HG02885 (cell line): ENCODE results near the gene GPR160.

Source experiments
- ATAC-seq: cut with Tn5 transposase; IDR thresholded peaks from one replicate; pipeline ENCODE4 v1.9.1; 2021; ENCODE audit warnings: mild to moderate bottlenecking; ENCODE audit not compliant: unreplicated experiment, poor library complexity

GPR160 gene

DNA sequence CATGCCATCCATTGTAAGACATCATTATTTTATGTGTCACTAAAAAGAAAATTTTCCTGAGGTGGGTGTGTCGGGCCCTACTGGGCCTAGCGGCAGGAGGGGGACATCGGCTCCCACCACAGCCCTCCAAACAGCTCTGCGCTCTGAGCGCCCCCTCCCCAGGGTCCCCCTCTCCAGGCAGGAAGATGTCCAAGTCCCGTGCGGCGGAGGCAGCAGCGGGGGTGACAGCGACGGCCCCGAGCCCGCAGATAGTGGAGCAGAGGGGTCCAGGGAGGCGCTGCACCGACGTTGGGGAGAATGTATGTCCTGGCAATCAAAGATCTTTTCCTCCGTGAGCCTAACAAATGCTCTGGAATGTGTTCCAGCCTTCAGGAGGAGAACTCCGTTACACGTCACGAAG, 24.3 kb downstream of the GPR160 start:
- ATAC-seq: no peak

DNA sequence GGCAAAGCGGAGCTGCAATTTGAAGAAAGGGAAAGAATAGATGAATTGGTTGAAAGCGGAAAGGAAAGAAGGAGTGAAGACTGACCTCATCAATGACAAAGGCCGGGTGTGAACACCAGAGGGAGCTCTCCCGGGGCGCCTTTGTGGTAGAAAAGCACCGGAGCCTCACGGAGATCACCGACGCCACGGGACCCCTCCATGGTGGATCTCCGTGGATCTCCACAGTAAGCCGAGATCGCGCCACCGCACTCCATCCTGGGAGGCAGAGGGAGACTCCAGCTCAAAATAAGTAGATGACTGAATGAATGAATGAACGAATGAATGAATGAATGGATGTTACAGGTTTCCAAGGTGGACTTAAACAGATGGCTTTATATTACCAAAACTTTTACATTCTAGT, 25.0 kb downstream of the GPR160 start:
- no peak for ATAC-seq

DNA sequence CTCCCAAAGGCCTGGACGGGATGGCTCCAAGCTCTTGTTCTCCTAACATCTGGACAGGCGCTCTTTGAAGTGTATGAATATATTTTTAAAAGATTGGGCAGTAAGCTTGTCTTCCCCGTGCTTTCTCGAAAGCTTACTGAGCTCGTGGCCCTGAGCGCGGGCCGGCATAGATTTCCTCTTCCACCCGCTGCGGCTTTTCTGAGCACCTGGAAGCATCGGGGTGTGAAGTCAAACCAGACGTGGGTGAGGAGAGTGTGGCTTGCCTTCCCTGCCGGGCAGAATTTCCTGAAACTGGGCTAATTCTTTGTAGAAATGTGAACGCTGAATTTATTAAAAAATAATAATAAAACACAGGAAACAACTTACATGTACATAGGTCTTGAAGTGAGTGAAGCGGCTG, 25.9 kb downstream of the GPR160 start:
- no peak for ATAC-seq

DNA sequence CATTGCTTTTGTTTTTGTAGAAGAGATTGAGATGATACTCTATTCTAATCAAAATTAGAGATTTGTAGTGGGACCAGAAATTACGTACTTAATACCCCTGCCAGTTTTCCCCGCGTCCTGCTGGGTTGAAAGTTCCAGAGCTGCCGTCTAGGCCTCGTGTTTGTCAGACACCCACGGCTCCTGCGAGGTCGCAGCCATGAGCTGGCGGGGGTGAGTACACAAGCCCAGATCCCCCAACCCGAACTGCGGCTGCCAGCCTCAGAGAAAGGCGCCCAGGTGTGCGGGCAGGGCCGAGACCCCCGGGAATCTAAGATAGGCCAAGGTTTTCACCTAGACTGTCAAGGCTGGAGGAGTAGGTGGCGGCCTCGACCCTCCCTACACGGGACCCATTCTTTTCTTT, 26.3 kb downstream of the GPR160 start:
- no peak for ATAC-seq

DNA sequence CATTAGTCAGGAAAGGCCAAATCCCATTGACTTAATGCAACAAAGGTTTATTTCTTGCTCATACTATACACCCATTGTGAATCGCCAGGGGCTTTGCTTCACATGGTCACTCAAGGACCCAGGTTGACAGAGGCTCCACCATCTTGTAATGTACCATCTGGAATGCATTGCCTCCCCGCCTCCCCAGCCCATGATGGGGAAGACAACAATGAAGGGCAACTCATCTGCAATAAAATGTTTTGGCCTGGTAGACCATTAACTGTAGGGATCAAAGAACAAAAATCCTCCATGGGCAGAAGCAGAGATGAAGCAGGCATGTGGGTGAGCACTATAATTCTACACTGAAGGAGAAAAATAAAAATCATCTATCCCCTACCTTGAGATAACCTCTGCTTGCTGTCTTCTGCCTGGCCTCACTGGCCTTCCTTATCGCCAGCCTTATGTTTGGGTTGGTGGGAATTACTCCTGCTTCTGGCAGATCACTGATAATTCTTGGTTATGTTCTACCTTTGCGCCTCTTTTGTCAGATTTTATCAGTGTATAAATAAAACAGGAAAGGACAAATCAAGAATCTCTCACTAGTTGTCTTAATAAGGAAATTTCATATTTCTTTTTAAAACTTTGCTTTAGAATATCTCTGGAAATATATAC, 37.8 kb downstream of the GPR160 start:
- ATAC-seq: no peak

DNA sequence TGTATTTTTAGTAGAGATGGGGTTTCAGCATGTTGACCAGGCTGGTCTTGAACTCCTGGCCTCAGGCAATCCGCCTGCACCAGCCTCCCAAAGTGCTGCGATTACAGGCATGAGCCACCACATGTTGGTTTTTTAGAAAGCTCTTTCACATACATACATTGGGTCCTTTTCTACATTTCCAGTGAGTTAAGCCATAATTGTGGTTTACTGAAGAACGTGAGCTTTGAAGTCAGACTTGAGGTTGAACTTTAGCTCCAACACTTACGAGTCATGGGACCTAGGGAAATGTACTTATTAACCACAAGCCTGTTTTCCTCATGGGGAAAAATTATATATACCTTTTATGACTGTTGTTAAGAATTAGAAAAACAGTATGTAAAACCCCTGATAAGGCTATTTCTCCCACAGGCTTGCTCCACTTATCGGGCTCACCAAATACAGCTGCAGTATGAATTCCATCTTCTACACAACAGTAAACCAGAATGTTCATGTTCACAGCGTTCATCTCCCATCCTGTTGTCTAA, 39.0 kb downstream of the GPR160 start:
- ATAC-seq: no peak

DNA sequence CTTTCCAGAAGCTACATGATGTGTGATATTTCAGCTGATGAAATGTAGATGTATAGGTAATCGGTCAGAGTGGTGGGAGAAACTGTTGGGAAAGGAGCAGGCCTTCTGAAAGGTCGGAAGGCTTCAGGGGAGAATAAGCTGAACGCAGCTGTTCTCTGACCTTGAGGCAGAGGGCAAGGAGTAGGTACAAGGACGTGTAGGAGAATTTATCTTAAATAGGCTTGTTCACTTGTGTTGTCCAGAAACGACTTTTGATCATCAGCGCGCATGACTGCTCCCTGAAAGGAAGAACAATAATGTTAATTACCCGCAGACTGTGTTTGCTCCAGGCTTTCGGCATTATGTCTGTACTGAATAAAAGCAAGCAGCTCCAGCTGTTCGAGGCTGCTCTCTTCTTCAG, 39.6 kb downstream of the GPR160 start:
- no peak for ATAC-seq

DNA sequence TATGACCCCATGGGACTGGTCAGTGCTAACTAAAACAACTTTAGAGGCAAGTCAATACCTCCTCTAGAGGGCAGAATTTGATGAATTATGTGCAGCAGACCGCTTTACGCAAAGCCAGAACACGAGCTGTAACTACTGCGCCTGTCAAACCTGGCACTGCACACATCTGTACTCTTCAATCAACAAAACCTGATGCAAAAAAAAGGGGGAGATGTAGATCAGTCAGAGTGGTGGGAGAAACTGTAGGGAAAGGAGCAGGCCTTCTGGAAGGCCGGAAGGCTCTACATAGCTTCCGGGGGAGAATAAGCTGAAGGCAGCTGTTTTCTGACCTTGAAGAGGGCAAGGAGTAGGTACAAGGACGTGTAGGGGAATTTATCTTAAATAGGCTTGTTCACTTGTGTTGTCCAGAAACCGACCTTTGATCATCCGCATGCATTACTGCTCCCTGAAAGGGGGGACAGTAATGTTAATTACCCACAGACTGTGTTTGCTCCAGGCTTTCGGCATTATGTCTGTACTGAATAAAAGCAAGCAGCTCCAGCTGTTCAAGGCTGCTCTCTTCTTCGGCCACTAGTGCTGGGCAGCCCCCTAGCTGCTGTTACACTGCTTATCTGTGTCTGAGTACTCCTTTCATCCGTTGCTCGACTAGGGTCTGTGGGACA, 41.0 kb downstream of the GPR160 start:
- no peak for ATAC-seq

DNA sequence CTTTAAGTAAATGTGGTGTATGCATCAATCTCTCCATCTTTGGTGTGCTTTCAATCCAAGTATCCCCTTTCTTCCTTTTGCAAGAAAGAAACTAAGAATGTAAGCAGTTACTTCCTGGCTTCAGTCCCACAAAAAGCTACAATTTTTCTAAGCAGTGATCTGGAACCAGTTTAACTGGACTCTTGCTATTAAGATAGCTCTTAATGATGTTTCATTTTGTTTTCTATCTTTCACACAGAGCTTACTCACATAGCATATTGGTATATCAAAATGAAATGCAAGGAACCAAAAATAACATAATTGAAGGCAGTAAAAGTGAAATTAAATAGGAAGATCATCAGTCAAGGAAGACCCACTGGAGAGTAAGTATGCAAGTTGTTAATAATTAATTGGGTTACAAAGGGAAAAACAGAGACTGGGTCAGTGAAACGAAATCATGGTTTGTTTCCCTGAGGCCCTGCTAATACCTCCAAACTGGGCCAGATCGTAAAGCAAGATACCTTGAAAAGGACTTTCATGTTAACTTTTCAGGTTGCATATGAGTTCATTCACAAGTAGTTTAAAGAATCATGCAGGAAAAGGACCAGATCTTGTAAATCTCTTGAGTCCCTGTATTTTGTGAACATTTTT, 41.9 kb downstream of the GPR160 start:
- ATAC-seq: no peak

DNA sequence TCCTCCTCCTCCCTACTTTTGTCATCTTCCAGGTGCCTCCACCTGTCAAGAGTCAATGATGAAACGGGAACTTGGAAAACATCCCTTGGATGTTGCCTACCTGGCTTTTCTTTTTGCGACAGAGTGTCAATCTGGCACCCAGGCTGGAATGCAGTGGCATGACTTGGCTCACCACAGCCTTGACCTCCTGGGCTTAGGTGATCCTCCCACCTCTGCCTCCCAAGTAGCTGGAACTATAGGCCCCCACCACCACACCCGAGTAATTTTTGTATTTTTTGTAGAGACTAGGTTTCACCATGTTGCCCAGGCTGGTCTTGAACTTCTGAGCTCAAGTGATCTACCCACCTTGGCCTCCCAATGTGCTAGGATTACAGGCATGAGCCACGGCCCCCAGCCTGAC, 42.8 kb downstream of the GPR160 start:
- ATAC-seq: no peak

DNA sequence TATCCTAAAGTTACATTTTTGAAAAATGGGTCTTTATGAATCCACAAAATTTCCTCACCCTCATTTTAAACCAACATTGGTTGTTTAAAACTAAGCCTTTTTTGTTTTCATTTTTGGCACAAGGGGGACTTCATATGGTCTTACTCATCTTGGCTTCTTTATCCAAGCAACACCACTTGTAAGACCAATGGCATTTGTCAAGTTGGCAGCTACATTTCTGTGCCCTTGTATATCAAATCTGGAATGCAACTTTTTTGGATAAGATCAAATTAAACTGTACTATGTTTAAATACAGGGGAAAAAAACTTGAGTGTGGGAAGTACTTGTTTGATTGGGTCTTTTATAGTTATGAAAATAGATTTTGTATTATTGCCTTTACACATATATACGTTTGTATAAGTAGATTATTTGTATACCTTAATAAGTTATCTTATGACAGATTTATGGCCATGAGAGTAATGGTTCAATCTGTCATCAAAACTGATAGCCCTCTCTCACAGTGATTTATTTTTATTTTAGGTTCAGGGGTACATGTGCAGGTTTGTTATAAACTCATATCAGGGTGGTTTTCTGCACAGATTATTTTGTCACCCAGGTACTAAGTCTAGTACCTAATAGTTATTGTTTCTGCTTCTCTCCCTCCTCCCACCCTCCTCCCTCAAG, 43.4 kb downstream of the GPR160 start:
- no peak for ATAC-seq

DNA sequence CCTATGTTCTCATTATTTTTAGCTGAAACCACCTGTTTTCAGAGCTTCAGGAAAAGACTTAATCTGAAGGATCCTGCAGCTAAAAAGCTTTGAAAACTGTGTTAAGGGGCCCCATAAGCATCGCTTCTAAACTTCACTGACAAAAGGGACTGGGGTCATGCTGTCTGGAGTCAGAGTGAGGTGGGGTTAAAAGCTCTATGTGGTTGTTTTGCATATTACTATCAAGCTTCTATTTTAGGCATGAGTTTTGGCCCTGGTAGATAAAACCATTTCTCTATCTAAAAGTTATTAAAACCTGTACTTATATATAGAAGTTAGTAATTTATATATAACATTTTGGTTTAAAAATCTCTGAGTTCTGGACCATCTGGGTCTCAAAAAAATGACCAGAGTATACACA, 45.5 kb downstream of the GPR160 start:
- ATAC-seq: no peak

DNA sequence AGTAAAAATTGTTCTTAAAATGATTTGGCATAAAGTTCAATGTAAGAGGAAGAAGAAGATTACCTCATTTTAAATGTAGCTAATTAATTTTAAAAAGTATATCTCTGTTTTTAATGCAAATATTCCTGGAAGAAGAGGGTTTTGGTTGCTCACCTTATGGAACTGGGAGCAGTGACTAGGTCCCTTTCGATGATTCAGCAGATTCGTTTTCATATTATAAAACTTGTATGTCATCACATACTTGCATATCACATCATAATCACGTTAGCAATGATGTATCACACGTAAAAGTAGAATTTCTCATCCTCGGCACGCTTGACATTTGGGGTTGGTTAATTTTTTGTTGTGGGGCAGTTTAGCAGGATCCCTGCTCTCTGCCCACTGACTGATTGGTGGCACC, 47.6 kb downstream of the GPR160 start:
- ATAC-seq: no peak

DNA sequence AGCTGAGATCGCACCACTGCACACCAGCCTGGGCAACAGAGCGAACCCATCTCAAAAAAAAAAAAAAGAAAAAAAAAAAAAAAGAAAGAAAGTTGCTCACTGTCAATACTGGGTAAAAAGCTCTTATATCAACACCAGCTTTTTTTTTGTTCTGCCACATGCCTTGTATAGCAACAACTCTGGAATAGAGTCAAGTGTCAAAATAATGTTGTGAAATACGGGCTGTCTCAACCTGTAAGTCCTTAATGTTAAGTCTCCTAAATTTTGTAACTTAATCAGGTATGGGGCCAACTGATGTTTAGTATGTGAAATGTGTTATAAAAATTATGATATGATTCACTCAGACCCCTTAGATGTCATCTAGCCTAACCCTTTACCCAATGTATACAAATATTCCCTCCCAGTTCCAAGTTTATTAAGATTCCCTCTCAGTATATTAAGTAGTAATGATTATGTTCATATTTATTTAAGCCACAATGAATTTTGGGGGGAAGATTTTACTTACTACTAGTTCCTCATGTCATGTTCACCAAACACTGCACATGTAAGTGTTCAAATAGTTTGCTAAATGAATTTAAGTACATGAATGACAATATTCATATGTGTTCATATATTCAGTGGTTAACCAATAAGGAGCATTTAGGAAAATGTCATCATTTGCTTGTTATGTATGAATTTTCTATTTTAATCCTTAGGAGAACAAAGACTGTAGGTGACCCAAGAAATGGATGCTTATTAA, 52.2 kb downstream of the GPR160 start:
- no peak for ATAC-seq

DNA sequence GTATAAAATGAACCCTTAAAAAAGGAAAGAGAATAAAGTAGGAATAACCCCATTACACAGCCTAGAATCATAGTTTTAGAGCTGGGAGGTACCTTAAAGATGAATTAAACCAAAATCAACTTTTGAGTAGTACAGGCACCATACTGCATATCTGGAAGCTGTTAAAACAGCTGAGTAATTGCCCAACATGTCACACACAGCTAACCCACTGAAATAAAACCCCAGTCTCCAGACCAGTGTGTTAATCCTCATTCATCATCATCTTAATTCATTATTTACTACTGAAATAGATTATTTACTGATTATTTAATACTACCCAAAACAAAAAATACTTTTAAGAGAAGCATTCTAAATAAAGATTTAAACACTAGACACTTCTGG, 52.8 kb downstream of the GPR160 start:
- no peak for ATAC-seq

DNA sequence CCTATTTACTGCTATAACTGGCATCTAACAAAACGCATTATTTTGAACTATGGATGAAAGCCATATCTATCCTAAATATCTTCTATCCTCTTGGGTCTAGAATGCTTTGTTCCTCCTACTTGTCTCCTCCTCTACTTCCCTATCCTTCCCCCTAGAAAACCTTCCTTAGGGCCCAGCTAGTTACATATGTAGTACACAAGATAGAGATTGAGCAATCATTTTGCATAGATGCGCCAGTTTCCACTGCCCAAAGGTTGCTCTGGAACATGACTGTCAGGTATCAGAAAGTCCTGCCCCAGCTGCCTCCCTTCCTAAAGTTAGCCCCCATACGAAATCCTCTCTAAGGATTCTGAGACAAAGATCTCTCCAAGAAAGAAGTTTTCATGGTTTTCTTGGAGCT, 55.1 kb downstream of the GPR160 start:
- ATAC-seq: no peak

DNA sequence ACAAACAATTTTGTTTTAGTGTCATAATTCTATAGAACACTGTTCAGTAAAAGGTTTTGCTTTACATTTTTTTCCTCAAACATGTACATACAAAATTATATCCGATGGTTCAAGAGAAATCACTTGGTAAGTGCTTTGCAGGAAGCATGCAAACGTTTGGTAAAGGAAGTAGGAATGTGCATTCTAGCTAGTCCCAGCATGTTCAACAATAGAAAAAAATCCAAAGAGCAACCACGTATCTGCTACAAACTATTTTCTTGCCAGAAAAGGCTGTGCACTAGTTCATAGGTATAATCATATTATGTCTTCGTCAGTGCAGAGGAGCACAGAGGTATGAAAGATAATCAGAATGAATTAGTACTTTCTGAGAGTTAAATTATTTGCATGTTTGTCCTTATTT, 58.0 kb downstream of the GPR160 start:
- ATAC-seq: no peak

DNA sequence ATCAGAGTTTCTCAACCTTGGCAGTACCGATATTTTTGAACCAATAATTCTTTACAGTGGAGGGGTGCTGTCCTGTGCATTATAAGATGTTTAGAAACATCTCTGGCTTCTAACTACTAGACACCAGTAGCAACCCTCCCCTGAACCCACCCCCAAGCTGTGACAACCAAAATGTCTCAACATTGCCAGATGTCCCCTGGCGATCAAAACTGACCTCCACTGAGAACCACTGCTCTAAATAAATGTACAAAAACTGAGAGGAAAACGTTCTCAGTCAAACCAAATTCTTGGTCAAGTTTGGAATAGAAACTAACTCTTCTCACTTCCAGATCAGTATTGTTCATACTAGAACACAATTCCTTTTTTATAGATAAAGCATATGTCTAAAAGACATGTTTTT, 58.5 kb downstream of the GPR160 start:
- ATAC-seq: no peak

DNA sequence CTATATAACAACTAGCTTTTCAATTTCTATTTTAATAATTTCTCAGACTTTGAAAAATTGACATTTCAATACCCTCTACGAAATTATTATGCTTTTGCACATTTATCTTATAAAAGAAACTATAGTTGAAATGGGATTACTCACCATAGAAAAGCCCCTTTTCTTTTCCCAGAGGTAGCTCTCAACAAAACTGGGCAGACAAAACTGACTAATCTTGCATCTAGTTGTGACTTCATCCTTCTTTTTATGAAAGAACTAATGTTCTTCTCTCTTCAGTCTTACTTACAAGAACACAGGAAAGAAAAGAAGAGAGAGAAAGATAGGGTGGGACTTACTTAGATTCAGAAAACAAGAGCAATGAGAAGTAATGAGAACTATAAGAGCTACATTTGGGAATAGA, 61.0 kb downstream of the GPR160 start:
- no peak for ATAC-seq

DNA sequence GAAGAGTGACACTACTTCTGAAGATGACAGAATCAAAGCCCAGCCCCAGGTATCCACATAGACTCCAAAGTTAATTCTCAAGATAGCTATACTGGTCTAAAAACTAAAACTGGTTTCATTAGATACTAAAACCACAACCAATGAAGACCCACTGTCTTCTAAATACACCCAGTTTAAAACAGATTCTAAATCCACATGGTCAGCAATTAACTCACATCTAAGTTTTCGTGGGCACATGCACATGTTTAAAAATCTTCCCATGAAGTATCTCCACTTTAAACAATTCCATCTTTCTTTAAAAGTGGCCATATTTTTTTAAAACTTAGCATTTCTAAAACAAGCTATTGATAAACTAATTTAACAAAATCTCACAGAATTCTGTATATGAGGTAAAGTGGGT, 63.1 kb downstream of the GPR160 start:
- ATAC-seq: no peak

DNA sequence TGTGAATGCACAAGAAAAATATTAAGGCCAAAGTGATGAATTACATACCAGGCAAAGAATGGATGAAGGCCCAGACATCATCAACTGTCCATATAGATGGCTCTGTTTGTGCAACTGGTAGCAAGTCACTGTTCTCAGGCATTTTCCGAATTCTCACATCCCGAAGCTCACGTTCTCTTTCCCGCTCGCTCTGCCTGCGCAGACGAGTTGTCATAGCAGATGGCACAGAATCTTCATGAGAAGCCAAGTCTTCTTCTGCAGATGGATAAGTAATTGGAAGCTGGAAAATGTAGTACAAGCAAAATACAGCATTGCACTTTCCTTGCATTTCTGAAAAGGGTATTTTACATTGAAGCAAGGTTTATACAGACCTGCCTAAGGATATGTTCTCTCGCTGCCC, 64.6 kb downstream of the GPR160 start:
- no peak for ATAC-seq
